Mucosa of gallbladder (tissue), 1 donor: ENCODE results near the gene DDIAS. TPM values are rescaled to one million over a fixed set of nuclear protein-coding genes. Genes with fewer than 3 reads are reported as not detected.
"Not testable (repeated sequence)": the region's sequence is repeated elsewhere in the genome, so short reads cannot be mapped to it uniquely, and the experiment has no call there.

Experiments
- DNase-seq: peaks from one replicate; pipeline ENCODE4 v3.0.0-alpha.2; 2020; ENCODE audit warnings: low spot score
- total RNA-seq: library from RNA; stranded (reverse); gene quantifications from one replicate; pipeline ENCODE4 v1.2.1, GENCODE V29; 2021
- donor health status: DM: no; HTN: no; CAD: no.

The DDIAS gene, protein sequence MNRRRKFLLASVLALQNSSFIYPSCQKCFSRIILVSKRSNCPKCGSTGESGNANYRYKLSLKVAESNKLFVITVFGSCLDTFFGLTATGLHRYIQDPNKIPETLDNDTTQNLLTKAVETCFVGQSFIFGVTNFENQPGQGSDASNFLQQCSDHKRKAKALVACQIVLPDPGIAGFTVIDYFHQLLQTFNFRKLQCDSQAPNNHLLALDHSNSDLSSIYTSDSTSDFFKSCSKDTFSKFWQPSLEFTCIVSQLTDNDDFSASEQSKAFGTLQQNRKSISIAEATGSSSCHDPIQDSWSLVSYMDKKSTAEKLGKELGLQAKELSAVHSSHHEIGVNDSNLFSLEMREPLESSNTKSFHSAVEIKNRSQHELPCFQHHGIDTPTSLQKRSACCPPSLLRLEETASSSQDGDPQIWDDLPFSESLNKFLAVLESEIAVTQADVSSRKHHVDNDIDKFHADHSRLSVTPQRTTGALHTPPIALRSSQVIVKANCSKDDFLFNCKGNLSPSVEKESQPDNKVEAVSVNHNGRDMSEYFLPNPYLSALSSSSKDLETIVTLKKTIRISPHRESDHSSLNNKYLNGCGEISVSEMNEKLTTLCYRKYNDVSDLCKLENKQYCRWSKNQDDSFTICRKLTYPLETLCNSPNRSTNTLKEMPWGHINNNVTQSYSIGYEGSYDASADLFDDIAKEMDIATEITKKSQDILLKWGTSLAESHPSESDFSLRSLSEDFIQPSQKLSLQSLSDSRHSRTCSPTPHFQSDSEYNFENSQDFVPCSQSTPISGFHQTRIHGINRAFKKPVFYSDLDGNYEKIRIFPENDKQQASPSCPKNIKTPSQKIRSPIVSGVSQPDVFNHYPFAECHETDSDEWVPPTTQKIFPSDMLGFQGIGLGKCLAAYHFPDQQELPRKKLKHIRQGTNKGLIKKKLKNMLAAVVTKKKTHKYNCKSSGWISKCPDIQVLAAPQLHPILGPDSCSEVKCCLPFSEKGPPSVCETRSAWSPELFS
- total RNA-seq = 0.78 TPM

DNA sequence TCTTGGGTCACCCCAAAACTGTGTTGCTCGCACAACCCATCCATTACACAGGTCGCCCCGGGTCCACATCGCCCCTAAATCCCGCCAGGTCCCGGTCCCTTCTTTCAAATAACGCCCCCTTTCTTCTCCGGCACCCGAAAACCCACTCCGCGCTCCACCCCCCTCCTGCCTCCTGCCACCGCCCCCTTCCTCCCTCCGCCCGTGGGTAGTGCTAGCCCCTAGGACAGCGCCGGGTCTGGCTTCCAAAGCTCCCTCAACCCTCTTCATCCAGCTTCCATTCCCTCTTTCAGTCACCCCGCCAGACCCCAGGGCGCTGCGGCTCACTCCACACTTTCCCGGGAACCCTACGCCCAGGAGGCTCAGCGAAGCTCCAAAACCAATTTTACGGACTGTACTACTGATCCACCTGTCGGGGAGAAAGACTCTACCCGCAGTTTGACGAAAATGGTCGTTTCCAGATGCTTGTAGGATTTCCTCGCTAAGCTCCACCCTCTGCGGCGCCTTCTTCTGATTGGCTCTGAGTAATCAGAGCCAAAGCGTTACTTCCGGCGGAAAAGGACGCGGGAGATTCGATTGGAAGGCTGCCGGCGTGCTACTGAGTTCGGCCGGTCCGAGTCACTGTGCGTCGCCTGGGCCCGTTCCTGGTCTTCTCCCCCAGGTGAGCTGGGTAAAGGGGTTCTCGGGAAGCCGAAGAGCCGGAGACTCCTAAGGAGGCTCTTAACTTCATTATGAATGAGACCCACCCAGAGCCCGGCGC, at the start of gene DDIAS:
DDIAS (plus strand) TSS at position 572 of the 757 bp plus-strand sequence. CDS start 13,003 bp downstream, outside the sequence.
- peak; percentile 97 for DNase-seq

DNA sequence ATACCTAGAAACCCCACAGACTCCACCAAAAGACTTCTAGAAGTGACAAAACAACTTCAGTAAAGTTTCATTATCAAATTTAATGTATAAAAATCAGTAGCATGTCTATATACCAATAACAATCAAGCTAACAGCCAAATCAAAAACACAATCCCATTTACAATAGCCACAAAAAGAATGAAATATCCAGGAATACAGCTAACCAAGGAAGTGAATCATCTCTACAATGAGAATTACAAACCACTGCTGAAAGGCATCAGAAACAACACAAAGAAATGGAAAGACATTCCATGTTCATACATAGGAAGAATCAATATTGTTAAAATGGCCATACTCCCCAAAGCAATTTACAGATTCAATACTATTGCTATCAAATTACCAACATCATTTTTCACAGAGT, 47.3 kb upstream of the DDIAS start:
- DNase-seq = no peak

DNA sequence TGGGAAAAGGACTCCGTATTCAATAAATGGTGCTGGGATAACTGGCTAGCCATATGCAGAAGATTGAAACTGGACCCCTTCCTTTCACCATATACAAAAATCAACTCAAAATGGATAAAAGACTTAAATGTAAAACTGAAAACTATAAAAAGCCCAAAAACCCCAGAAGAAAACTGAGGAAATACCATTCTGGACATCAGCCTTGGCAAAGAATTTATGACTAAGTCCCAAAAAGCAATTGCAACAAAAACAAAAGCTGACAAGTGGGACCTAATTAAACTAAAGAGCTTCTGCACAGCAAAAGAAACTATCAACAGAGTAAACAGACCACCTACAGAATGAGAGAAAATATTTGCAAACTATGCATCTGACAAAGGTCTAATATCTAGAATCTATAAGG, 46.6 kb upstream of the DDIAS start:
- DNase-seq = not testable (repeated sequence)

DNA sequence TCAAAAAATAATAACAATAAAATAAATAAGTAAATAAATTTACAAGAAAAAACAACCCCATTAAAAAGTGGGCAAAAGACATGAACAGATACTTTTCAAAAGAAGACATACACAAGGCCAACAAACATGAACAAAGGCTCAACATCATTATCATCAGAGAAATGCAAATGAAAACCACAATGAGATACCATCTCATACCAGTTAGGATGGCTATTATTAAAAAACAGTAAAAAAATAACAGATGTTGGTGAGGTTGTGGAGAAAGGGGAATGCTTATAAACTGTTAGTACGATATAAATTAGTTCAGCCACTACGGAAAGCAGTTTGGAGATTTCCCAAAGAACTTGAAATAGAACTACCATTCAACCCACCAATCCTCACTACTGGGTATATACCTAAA, 45.9 kb upstream of the DDIAS start:
- DNase-seq = no peak

DNA sequence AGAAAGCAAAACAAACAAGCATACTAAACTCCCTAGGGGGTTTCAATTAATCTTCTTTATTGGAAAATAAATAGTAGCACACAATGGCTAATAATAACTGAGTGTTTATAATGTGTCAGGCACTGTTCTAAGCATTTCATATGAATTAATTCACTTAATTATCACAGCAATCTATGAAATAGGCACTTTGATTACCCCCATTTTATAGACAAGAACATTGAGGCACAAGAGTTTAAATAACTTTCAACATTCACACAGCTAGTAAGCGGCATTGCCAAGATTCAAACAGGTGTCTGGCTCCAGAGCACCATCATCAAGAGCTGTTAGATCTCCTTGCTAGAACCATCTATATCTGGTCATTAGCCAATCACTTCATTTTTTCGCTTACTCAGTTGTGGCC, 44.4 kb upstream of the DDIAS start:
- DNase-seq = no peak

DNA sequence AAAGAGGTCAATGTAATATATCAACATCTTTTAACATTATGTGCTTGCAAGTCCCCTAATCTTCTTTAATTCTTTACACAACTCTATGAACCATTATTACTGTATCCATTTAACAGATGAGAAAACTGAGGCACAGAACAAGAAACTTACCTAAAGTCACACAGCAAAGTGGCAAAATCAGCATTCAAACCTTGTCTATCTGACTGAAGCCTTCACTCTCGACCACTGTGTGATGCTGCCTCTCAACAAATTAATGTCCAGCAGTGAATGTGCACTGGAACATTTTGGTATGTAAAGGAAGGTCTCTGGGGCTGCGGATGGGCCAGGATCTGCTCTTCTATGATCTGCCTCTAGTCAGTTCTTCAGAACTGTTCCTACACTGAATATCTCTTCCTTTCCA, 43.4 kb upstream of the DDIAS start:
- DNase-seq = no peak

DNA sequence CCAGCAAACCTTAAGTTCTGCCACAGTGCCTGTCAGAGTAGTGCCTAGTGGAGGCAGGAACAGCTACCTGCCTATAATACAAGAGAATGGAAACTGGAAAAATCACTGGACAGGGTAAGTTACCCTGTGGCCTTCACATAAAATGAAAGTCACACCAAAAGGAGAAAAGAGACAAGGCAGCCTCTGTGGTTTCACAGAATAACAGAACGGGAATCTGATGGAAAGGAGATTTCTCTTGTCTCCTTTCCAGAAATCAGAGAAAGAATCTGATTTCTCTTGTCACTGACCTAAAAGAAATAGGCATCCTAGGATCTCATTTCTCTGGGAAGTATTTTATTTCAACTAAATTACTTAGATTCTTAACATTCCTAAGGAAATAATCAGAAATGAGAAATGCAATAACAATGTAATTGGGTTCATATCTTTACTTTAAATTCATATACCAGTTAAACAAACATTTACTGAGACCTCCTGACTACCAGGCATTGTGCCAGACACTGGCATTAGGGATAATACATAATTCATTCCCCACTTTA, 42.9 kb upstream of the DDIAS start:
- DNase-seq = no peak

DNA sequence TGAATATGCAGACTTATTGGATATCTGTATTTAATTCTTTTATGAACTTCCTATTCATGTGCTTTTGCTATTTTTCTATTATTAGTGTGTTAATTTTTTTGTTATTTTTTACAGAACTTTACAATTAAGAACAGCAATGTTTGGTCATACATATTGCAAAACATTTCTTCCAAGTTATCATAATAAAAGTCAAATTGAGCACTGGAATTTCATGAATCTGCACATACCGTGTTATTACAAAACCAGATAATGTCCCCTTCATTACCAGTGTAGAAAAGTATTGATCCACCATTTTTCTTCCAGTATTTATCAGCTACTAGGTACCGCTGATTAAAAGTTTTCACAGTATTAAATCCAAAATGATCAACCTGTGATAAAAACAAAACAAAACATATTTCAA, 41.8 kb upstream of the DDIAS start:
- DNase-seq = no peak

DNA sequence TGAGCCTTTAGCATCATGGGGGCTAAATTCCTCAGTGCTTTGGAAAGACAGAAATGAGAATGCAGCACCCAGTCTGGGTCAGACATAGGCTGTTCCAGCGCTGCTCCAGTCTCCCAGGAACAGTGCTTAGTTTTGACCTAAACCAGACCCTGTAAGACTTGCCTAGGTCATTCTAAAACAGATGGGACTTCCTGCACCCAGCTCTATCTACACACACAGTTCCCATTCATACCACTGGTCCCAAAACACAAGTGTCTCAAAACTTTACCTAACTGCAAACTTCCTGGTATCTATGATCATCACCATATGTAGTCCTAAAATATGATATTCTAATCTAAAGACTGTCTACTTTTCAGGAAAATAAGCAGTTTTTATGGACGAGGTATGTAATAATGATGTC, 39.2 kb upstream of the DDIAS start:
- no peak for DNase-seq

DNA sequence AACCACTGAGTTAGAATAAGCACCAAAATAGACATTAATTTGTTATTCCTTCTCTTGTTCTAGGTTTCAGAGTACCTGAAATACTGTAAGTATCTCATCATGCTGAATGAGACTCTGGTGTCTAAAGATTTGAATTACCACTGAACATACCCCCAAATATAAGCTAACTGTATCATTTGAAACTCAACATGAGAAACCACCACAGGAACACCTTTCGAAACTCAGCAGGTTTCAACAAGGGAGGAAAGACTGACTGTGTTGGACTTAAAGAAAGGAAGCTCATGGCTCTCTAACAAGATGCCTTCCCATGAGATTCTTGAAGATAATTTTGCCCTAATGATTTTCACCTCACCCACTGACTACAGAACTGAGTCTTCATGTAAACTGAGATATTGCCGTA, 38.3 kb upstream of the DDIAS start:
- DNase-seq = no peak

DNA sequence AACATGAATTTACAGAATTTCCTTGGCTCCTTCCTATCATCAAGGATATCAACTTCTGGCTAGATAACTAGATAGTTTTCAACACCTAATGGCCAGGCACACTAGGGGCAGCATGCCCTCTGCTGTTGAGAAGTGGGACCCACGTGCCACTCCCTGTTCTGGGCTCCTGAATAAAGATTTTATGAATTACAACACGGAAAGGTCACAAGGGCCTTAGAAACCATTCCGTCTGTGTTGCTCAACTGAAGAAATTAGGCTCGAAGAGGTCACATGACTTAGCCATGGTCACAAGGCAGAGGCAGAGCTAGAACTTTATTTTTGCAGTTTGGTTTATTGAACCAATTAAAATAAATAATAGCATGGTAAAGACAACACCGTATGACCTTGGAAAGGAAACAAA, 37.3 kb upstream of the DDIAS start:
- DNase-seq = peak; percentile 38

DNA sequence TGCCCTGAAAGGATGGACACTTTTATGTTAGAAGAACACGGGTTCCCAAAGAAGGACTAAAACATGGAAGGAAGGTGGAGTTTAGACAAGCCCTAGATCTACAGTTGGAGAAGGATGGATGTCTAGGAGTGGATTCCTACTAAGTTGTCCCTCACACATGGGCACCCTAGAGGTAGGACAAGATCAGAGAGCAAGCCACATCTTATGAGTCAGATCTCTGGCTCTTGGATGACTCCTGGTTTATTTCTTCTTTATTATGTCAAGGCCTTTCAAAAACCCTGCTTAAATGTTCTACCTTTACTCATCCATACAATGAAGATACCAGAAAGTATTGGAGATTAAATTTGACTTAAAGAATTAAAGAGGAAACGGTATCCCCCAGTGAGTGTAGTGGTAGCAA, 35.7 kb upstream of the DDIAS start:
- DNase-seq = no peak

DNA sequence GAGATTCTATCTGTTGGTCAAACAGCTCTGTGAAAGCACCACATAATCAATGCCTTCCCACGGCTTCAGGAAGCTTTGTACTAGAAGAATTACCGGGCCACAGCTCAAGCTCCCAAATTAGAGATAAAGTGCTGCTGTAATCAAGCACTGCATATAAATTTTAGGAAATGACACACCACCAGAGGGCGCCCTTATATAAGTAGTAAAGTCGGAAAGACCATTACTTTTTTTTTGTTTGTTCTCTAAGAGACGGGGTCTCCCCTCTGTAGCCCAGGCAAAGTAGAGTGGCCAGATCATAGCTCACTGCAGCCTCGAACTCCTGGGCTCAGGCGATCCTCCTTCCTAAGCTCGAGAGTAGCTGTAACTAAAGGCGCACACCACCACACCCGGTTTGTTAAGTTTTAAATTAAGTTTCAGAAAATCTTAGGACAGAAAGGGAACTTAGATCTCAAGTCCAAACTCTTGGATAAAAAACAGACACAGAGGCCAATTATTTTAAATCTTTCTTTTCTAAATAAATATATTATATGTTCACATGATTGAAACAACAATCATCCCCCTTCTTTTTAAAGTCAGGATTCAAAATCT, 33.9 kb upstream of the DDIAS start:
- peak; percentile 84 for DNase-seq

DNA sequence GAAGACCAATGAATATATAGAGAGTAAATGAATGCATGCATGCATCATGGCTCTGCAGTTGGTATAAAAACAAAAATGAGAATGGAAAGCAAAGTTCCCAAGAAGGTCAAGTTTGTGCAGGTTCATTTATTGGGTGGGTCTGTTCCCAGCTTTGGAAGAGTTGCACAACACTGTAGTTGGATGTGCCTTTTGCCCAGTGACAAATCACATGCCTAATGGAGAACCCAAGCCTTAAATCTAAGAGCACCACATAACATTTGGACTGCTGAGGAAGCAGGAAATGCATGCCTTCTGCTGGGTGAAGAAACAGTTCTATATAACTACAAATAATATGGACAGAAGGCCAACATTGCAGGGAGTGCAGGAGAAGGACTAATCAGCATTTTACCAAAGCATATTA, 31.9 kb upstream of the DDIAS start:
- no peak for DNase-seq

DNA sequence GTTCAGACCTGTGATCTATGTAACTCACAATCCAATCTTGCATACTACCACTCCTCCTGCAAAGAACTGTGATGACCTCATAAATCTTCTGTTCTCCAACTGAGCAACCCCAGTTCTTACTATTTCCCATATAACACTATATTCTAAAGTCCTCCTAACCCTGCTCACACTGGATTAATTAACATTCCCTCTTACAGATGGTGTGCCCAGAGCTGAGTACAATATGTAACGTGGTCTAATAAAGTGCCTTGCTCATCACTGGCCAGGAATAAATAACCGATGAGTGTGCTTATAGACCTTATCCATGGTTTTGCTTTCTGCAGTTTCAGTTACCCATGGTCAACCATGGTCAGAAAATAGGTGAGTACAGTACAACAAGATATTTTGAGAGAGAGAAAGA, 29.9 kb upstream of the DDIAS start:
- no peak for DNase-seq

DNA sequence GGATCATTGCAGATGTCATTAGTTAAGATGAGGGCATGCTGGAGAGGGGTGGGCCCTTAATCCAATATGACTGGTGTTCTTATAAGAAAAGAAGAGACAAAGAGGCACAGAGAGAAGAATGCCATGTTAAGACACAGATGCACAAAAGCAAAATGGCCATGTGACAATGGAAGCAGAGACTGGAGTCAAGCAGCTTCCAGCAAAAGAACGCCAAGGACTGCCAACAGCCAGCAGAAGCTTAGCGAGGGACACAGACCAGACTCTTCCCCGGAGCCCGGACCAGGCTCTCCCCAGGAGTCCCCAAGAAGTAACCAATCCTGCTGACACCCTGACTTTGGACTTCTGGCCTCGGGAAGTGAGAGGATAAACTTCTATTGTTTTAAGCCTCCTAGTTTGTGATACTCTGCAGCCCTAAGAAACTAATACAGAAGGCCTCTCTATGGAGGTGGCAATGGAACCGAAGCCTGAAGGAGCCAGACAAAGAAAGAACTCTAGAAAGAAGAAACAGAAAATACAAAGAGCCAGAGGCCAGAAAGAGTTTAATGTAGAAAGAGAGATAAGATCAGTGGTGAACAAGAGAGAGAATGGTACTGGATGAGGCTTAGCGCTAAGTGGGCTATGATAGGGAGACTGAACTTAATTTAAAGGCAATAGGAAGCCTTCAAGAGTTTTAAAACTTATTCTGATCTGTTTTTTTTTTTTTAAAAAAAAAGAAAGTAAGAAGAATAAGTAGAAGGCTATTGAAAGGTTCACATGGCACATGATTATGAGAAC, 29.0 kb upstream of the DDIAS start:
- DNase-seq = no peak

DNA sequence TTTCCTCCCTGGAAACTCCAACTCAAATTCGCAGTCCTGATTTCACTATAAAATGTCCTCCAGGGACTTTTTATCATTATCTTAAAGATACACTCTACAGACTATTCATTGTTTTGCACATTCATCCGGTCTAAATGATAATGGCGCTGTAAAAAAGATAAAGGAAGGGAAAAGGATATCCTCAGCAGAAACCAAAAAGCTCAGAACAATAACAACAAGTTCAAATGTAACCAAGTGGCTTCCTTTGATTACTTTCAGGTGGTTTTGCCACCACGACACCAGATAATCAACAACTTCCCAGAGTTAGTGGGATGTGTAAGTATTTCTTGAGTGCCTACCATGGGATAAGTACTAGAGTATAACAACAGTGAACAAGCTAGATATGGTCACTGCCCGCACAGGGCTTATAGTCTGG, 27.6 kb upstream of the DDIAS start:
- no peak for DNase-seq

DNA sequence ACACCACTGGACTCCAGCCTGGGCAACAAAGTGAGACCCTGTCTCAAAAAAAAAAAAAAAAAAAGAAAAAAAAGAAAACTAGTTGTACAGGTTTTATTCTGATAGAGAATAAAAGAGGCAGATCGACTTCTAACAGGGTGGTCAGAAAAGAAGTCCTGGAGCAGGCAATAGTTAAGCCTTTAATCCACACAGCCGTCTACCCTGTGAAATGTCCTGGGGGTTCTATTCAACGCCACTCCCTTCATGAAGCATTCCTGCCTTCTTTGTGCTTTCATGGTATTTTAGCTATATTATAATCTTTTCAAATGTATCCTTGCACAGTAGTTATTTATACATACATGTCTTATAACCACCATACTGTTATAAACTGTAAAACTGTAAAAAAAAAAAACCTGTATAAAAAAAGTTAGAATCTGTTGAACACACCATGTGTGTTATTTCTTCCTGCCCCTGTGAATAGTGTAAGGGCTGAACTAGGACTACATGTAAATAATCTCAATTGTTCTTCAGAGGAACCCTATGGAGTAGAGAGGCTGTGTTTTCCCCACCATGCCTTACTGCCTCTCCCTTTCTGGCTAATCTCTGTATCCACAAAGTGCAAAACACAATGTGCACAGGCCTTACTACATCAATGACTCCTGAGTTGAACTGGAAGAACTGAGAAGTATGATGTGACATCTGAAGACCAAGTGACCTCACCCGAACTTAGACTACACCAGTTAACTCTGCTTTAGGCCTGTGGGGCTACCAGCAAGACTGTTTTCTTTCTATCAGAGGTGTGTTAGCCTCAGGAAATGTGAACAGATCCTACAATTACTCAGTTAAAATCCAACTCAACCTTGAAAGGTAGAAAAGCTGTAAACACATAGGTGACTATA, 26.7 kb upstream of the DDIAS start:
- DNase-seq = no peak

DNA sequence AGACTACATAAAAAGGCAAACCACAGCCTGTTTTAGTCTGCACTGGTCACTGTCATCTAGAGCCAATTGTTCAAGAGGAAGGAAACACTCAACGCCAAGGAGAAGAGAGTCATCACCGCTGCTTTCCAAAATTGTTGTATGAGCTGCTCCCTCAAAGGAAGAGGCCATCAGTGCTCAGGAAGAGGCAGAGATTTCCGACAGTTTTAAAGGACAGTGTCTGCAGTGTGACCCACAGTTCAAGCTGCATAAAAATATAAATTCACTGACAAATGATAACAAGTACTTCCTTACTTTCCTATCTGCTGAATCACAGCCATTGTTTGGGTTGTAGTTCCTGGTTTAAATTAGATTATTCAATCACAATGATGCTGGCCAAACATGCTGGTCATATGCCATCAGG, 17.7 kb upstream of the DDIAS start:
- no peak for DNase-seq
